Measurements from ENCODE around the gene HDAC9.

- TF ChIP-seq CTCF (conservative IDR thresholded peaks at IDR 0.05 in 1 of 2, IDR thresholded peaks at IDR 0.05 in 1 of 2; ENCODE audit: low read depth in 1 of 2, low read length in 2 of 2) = no peak
- TF ChIP-seq EZH2 (IDR thresholded peaks at IDR 0.05; ENCODE audit: low read length, missing control alignments) = no peak
Measured at GRCh38 chr7:18828994-18829857, 333.7 kb downstream of the HDAC9 start.

Measured in fibroblast of lung (primary cell).